Thoracic aorta (tissue), 2 donors: ENCODE measurements around the gene CORO7. TPM values are rescaled to one million over a fixed set of nuclear protein-coding genes. Genes with fewer than 3 reads are reported as not detected.

Source experiments
- ATAC-seq: fragments of 150-250 bp; one replicate; pipeline ENCODE4 v1.8.0; 2017; ENCODE audit warnings: low read depth; ENCODE audit not compliant: insufficient number of reproducible peaks, low FRiP score
- DNase-seq: peaks from one replicate; pipeline ENCODE4 v3.0.0-alpha.2; 2020; ENCODE audit warnings: low spot score
- H3K27ac ChIP-seq, 2 donors: fragments of 200-600 bp; sonication (generic); 1 replicate in 1 of 2; 2 replicates in 1 of 2; pipeline ENCODE4 v1.5.1; 2016; ENCODE audit warnings: mild to moderate bottlenecking in 2 of 2, moderate library complexity in 2 of 2
- H3K27me3 ChIP-seq: fragments of 200-600 bp; sonication (generic); replicated peaks from 2 replicates; pipeline ENCODE4 v1.6.0; 2016; ENCODE audit warnings: mild to moderate bottlenecking; ENCODE audit not compliant: insufficient read depth
- H3K36me3 ChIP-seq: fragments of 200-600 bp; sonication (generic); one replicate; pipeline ENCODE4 v1.5.1; 2016
- H3K4me1 ChIP-seq, 2 donors: fragments of 200-600 bp; sonication (generic); 1 replicate in 1 of 2; 2 replicates in 1 of 2; pipeline versions ENCODE4 v1.5.1 to v1.6.0; 2016; ENCODE audit warnings: low read depth in 2 of 2, mild to moderate bottlenecking in 1 of 2; ENCODE audit not compliant: control insufficient read depth in 1 of 2
- H3K4me3 ChIP-seq: fragments of 200-600 bp; sonication (generic); 2 replicates; pipeline ENCODE4 v1.5.1; 2016; ENCODE audit warnings: mild to moderate bottlenecking
- H3K9me3 ChIP-seq: fragments of 200-600 bp; sonication (generic); 2 replicates; pipeline ENCODE4 v1.5.1; 2016
- CTCF ChIP-seq: fragments of 200-600 bp; sonication (generic); IDR thresholded peaks from one replicate; pipeline ENCODE4 v1.5.1; 2019; ENCODE audit warnings: antibody characterized with exemption
- total RNA-seq, 2 donors: library from RNA; depleted of rRNA; stranded (reverse); fragments of >200 nt; gene quantifications; one replicate each; pipeline versions ENCODE4 v1.1.0 to v1.2.3, GENCODE V29; 2016

CORO7 gene
- total RNA-seq, 2 donors from 2014 or later, result 71.1 to 79.1 TPM

GRCh38 chr16:4372578-4373355, 43.6 kb downstream of the CORO7 start:
- no peaks in the 10 kb centered on the region for H3K9me3 ChIP-seq
- TF ChIP-seq CTCF, result no peak
- H3K36me3 ChIP-seq, result no peaks in the 10 kb centered on the region
- H3K4me1 ChIP-seq, result peaks cover 49 to 71% of the 10 kb centered on the region in 2 donors
- H3K4me3 ChIP-seq, result peak overlapping the region; percentile 85
- no peak for DNase-seq
- no peaks in the 10 kb centered on the region for H3K27me3 ChIP-seq
- H3K27ac ChIP-seq, result peak overlapping the region; percentile 99
- no peak for ATAC-seq

- peaks cover 43 to 68% of the 10 kb centered on the region in 2 donors for H3K4me1 ChIP-seq
- peak overlapping the region; percentile 85 for H3K4me3 ChIP-seq
- no peak for TF ChIP-seq CTCF
- H3K36me3 ChIP-seq, result no peaks in the 10 kb centered on the region
- H3K9me3 ChIP-seq, result no peaks in the 10 kb centered on the region
- no peaks in the 10 kb centered on the region for H3K27me3 ChIP-seq
- H3K27ac ChIP-seq, result peak overlapping the region; percentile 99
- DNase-seq (no peak), ATAC-seq (no peak)
These were observed 44.3 kb downstream of the CORO7 start for GRCh38 chr16:4372001-4372577.

GRCh38 chr16:4371357-4372000, 44.9 kb downstream of the CORO7 start, which contains the start of gene VASN:
Gene VASN, plus strand, starts transcription at chr16:4371848. Its CDS starts 9,030 bp downstream, at chr16:4380878.
- peak; percentile 31 for ATAC-seq
- H3K4me1 ChIP-seq, result peaks cover 38 to 62% of the 10 kb centered on the region in 2 donors
- DNase-seq, result no peak
- TF ChIP-seq CTCF, result no peak
- no peaks in the 10 kb centered on the region for H3K9me3 ChIP-seq
- H3K4me3 ChIP-seq, result peak within 1 kb of the TSS; percentile 85
- peak within 1 kb of the TSS; percentile 99 for H3K27ac ChIP-seq
- no peaks in the 10 kb centered on the region for H3K36me3 ChIP-seq
- no peaks in the 10 kb centered on the region for H3K27me3 ChIP-seq

DNA sequence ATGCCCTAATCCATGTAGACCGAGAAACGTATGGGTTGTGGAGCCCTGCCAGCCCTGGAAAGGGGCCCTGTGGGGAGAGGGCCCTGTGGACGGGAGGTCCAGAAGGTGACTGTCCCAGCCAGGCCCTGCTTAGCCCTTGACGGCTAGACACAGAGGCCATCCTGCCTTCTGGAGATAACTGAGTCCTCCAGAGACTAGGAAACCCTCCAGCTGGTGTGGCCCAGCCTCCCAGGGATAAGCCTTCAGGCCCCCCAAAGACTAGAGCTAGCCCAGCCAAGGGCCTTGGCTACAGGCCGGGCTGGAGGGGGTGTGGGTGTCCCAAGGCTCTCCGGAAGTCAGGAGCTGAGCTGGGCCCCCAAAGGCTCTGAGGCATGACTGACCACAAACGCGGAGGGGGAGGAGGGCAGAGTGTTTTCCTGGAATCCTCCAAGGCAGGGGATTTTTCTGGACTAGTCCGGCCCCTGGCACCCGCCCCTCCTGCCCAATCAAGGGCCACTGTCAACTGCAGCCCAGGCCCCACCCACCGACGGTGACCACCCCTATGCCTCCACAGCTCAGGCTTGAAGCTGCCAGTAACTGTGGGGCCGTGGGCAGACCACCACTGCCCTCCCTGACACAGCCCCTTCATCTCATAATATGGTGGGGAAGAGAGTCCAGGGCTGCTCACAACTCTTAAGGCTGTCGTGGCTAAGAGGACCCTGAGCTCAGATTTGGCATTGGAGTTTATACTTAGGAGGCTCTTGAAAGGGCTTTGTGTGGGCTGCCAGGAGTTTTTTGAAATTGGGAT, 45.6 kb downstream of the CORO7 start:
- Histone ChIP-seq H3K4me3 (peak overlapping the region; percentile 85), H3K27ac (peak overlapping the region; percentile 99)

More for the DNA sequence above, 45.6 kb downstream of the CORO7 start:
- H3K9me3 ChIP-seq, result no peaks in the 10 kb centered on the region
- H3K27me3 ChIP-seq, result no peaks in the 10 kb centered on the region
- peak; percentile 8 for ATAC-seq
- H3K36me3 ChIP-seq, result no peaks in the 10 kb centered on the region
- peaks cover 38 to 57% of the 10 kb centered on the region in 2 donors for H3K4me1 ChIP-seq
- TF ChIP-seq CTCF, result no peak
- DNase-seq, result peak; percentile 85
